Subcutaneous adipose tissue (tissue), 4 donors: ENCODE data around the gene GALK1. TPM values are rescaled to one million over a fixed set of nuclear protein-coding genes. Genes with fewer than 3 reads are reported as not detected.

Source experiments
- total RNA-seq, 4 donors: library from RNA; depleted of rRNA; stranded (reverse); fragments of >200 nt; gene quantifications; one replicate each; pipeline ENCODE4 v1.1.0, GENCODE V29; 2016
- TF ChIP-seq, protein P1 (sequence below): fragments of 450-650 bp; IDR thresholded peaks from one replicate; pipeline ENCODE4 v1.5.1; 2016; ENCODE audit warnings: low read depth, mild to moderate bottlenecking, control low read depth, antibody characterized with exemption, moderate library complexity

Gene GALK1
- total RNA-seq, 4 donors from 2014 or later: 13.2 to 31.3 (median 24.5) TPM

- TF ChIP-seq, protein P1, sequence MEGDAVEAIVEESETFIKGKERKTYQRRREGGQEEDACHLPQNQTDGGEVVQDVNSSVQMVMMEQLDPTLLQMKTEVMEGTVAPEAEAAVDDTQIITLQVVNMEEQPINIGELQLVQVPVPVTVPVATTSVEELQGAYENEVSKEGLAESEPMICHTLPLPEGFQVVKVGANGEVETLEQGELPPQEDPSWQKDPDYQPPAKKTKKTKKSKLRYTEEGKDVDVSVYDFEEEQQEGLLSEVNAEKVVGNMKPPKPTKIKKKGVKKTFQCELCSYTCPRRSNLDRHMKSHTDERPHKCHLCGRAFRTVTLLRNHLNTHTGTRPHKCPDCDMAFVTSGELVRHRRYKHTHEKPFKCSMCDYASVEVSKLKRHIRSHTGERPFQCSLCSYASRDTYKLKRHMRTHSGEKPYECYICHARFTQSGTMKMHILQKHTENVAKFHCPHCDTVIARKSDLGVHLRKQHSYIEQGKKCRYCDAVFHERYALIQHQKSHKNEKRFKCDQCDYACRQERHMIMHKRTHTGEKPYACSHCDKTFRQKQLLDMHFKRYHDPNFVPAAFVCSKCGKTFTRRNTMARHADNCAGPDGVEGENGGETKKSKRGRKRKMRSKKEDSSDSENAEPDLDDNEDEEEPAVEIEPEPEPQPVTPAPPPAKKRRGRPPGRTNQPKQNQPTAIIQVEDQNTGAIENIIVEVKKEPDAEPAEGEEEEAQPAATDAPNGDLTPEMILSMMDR: no peak
These were observed 16.3 kb downstream of the GALK1 start for GRCh38 chr17:75748706-75749105.

DNA sequence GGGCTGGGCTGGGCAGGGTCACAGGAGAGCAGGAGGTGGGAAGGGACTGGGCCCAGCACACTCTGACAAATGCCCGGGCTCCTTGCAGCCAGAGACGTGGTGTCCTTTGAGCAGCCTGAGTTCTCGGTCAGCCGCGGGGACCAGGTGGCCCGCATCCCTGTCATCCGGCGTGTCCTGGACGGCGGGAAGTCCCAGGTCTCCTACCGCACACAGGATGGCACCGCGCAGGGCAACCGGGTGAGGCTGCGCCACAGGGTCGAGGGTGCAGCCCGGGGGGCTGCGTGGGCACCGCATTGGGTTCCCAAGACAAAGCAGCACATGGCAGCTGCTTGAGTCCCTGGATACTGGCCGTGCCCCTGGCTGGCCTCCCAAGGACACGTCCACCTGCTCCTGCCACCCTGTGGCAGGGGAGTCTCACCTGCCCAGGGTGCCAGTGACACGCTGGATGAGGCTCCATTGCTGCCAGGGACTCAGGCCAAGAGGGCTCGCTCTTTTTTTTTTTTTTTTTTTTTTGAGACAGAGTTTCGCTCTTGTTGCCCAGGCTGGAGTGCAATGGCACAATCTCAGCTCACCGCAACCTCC is 21.3 kb downstream of the GALK1 start:
- TF ChIP-seq, protein P1: no peak

DNA sequence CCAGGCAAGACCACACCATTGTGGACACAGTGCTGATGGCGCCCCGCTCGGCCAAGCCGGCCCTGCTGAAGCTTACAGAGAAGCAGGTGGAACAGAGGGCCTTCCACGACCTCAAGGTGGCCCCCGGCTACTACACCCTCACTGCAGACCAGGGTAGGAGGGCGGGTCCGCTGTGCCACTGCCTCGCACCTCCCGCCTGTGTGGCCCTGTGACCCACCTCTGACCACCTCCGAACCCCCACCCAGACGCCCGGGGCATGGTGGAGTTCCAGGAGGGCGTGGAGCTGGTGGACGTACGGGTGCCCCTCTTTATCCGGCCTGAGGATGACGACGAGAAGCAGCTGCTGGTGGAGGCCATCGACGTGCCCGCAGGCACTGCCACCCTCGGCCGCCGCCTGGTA is 22.7 kb downstream of the GALK1 start:
- TF ChIP-seq, protein P1: no peak

- TF ChIP-seq, protein P1: no peak
These were observed 24.3 kb downstream of the GALK1 start for GRCh38 chr17:75740631-75741077.

DNA sequence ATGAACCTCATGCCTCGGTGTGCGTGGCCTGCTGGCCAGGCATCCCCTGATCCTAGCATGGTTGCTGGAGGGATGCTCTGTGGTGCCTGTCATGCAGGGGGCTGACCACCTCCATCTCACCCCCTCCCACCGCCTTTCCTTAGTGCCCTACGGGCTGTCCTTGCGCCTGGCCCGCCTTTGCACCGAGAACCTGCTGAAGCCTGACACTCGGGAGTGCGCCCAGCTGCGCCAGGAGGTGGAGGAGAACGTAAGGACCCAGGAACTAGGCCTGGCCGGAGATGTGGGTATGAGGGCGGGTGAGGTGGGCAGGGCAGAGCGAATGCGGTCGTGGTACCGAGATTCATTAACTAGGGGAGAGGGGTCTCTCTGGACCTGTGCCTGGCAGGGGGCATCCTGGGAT is 24.8 kb downstream of the GALK1 start:
- TF ChIP-seq, protein P1: no peak

DNA sequence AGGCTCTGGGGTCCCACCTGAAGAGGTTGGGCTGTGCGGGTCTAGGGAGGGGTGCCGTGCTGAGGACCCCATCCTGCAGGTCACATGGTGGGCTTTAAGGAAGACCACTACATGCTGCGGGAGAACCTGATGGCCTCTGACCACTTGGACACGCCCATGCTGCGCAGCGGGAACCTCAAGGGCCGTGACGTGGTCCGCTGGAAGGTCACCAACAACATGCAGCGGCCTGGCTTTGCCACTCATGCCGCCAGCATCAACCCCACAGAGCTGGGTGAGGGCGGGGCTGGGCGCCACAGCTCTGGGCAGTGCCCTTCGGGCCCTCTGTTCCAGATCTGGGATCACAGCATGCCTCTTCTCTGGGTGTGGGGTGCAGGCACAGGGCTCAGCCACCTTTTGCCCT is 25.2 kb downstream of the GALK1 start:
- TF ChIP-seq, protein P1: no peak

DNA sequence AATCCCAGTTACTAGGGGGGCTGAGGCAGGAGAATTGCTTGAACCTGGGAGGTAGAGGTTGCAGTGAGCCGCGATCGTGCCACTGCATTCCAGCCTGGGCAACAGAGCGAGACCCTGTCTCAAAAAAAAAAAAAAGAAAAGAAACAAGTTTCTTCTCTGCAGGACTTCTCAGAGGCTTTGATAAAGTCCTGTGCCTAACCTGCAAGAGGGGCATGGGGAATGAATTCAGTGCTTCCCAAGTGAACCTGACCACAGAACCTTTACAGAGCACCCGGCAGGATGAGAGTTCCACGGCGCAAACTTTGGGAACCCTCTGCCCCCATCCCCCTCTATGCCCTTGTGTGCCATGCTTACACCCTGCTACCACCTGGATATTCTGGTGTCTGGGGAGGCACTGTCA is 25.8 kb downstream of the GALK1 start:
- TF ChIP-seq, protein P1: no peak
